HepG2 (cell line): ENCODE measurements around the gene RGR. TPM values are rescaled to one million over a fixed set of nuclear protein-coding genes. Genes with fewer than 3 reads are reported as not detected.

ENCODE experiments used
- ATAC-seq: fragments of 200-7000 bp; cut with Tn5 transposase; 3 replicates; pipeline ENCODE4 v1.9.1; 2020; ENCODE audit warnings: mild to moderate bottlenecking, moderate library complexity
- BruUV-seq: library from RNA; stranded (reverse); fragments of 400-500 nt; replicated peaks from 2 replicates; lab custom pipeline; 2021; lab: Mats Ljungman, UMichigan
- CTCF ChIA-PET: fragments of 300-600 bp; formaldehyde crosslinking; extraction: SDS; loops from one replicate; lab custom pipeline; 2021; ENCODE audit warnings: low total read pairs, inconsistent platforms, low intra/inter-chr PET ratio; lab: Yijun Ruan, JAX
- POLR2A ChIA-PET: fragments of 350-600 bp; sonication (Branson Sonifier 250); formaldehyde crosslinking; loops from one replicate; lab custom pipeline; 2020; ENCODE audit warnings: antibody characterized with exemption, inconsistent platforms; lab: Yijun Ruan, JAX
- DNase-seq: peaks from one replicate; pipeline ENCODE4 v3.0.0-alpha.2; 2015; ENCODE audit warnings: low spot score
- FAIRE-seq: peaks from 3 replicates; lab custom pipeline; 2011; peaks lifted over from hg19 to GRCh38; lab: Jason Lieb, UNC
- H2AFZ ChIP-seq: one replicate; pipeline ENCODE4 v1.6.1; 2011; ENCODE audit warnings: low read length, inconsistent platforms
- H3K27ac ChIP-seq: fragments of 300-600 bp; 3 replicates; pipeline ENCODE4 v1.8.0; 2011; ENCODE audit warnings: mixed run types, mild to moderate bottlenecking, mixed read lengths, low read length, inconsistent platforms; ENCODE audit not compliant: insufficient read depth; ENCODE audit errors: extremely low read length
- H3K27me3 ChIP-seq, 2 experiments: fragments of 200-600 bp in 1 of 2; 2 replicates in 1 of 2; 3 replicates in 1 of 2; pipeline versions ENCODE4 v1.6.0 to v1.8.0; 2011; ENCODE audit warnings: low read length in 2 of 2, mild to moderate bottlenecking in 2 of 2, moderate library complexity in 2 of 2, inconsistent platforms in 1 of 2; ENCODE audit not compliant: insufficient read depth in 2 of 2, control insufficient read depth in 1 of 2
- H3K36me3 ChIP-seq, 2 experiments: fragments of 200-600 bp in 1 of 2; replicated peaks in 1 of 2; 2 replicates in 1 of 2; 3 replicates in 1 of 2; pipeline versions ENCODE4 v1.5.1 to v1.8.0; 2011; ENCODE audit warnings: low read length in 2 of 2, inconsistent platforms in 1 of 2; ENCODE audit not compliant: insufficient read depth in 2 of 2, control insufficient read depth in 1 of 2
- H3K4me1 ChIP-seq: 2 replicates; pipeline ENCODE4 v1.5.1; 2012; ENCODE audit warnings: low read length, inconsistent platforms; ENCODE audit not compliant: insufficient read depth
- H3K4me2 ChIP-seq: 2 replicates; pipeline ENCODE4 v1.6.0; 2011; ENCODE audit warnings: low read depth, low read length, inconsistent platforms
- H3K4me3 ChIP-seq, 3 experiments: fragments of 200-600 bp in 1 of 3; sonication (generic), shearing (Covaris generic) in 1 of 3; replicated peaks in 1 of 3; 2 replicates each; pipeline ENCODE4 v1.5.1; 2011 to 2016; ENCODE audit warnings: low read length in 3 of 3, inconsistent platforms in 2 of 3, low read depth in 2 of 3, mild to moderate bottlenecking in 2 of 3, control low read depth in 1 of 3, mixed read lengths in 1 of 3; ENCODE audit not compliant: insufficient read depth in 1 of 3
- H3K79me2 ChIP-seq: one replicate; pipeline ENCODE4 v1.6.1; 2011; ENCODE audit warnings: low read length, inconsistent platforms; ENCODE audit not compliant: insufficient read depth
- H3K9ac ChIP-seq: 2 replicates; pipeline ENCODE4 v1.6.0; 2011; ENCODE audit warnings: mild to moderate bottlenecking, low read depth, low read length, inconsistent platforms; ENCODE audit not compliant: insufficient read depth
- H3K9me3 ChIP-seq: 2 replicates; pipeline ENCODE4 v1.5.1; 2012; ENCODE audit warnings: mild to moderate bottlenecking, low read length
- H4K20me1 ChIP-seq: 2 replicates; pipeline ENCODE4 v1.6.0; 2011; ENCODE audit warnings: inconsistent platforms, mild to moderate bottlenecking, low read length, moderate library complexity; ENCODE audit not compliant: insufficient read depth
- ARID2 ChIP-seq: sonication (generic); formaldehyde crosslinking; IDR thresholded peaks from 2 replicates; pipeline ENCODE4 v1.8.1; 2022; ENCODE audit warnings: mild to moderate bottlenecking, missing genetic modification reagents, borderline replicate concordance
- ATM ChIP-seq: fragments of 450-650 bp; IDR thresholded peaks from 2 replicates; pipeline ENCODE4 v1.7.1; 2017; ENCODE audit warnings: mild to moderate bottlenecking, borderline replicate concordance
- DNMT3B ChIP-seq: conservative IDR thresholded peaks from 2 replicates; pipeline ENCODE4 v1.6.1; 2016; ENCODE audit warnings: missing biosample characterization, control low read depth
- ETV5 ChIP-seq: IDR thresholded peaks from 2 replicates; pipeline ENCODE4 v1.6.1; 2018; ENCODE audit warnings: missing biosample characterization, missing genetic modification reagents, inconsistent platforms, borderline replicate concordance
- FOXA3 ChIP-seq: IDR thresholded peaks from 2 replicates; pipeline ENCODE4 v1.6.1; 2016; ENCODE audit warnings: missing genetic modification reagents, missing compliant biosample characterization
- GATAD2A ChIP-seq: IDR thresholded peaks from 2 replicates; pipeline ENCODE4 v1.6.1; 2016
- GPN1 ChIP-seq: sonication (generic); formaldehyde crosslinking; IDR thresholded peaks from 2 replicates; pipeline ENCODE4 v1.5.1; 2020; ENCODE audit warnings: missing genetic modification reagents, borderline replicate concordance
- HDAC6 ChIP-seq: fragments of 200-600 bp; sonication (generic); IDR thresholded peaks from 2 replicates; pipeline ENCODE4 v1.7.0; 2017; ENCODE audit warnings: mild to moderate bottlenecking, antibody characterized with exemption, low read length, low read depth
- HMG20A ChIP-seq: IDR thresholded peaks from 2 replicates; pipeline ENCODE4 v1.6.1; 2016; ENCODE audit warnings: borderline replicate concordance
- MAFK ChIP-seq, 2 experiments: IDR thresholded peaks in 1 of 2; conservative IDR thresholded peaks in 1 of 2; 2 replicates each; pipeline ENCODE4 v1.6.1; 2011; ENCODE audit warnings: improper control_type of control experiment in 2 of 2, low read length in 2 of 2
- RARA ChIP-seq: IDR thresholded peaks from 2 replicates; pipeline ENCODE4 v1.6.1; 2016; ENCODE audit warnings: missing genetic modification reagents, missing compliant biosample characterization
- SOX13 ChIP-seq, 3 experiments: fragments of 450-650 bp in 1 of 3; sonication (generic) in 1 of 3; formaldehyde crosslinking in 1 of 3; IDR thresholded peaks in 2 of 3; conservative IDR thresholded peaks in 1 of 3; 2 replicates each; pipeline versions ENCODE4 v1.5.0 to v1.6.1; 2016 to 2020; ENCODE audit warnings: antibody characterized with exemption in 1 of 3, mild to moderate bottlenecking in 1 of 3, missing compliant biosample characterization in 1 of 3, missing genetic modification reagents in 1 of 3, moderate library complexity in 1 of 3
- TOE1 ChIP-seq: sonication (generic); formaldehyde crosslinking; IDR thresholded peaks from 2 replicates; pipeline ENCODE4 v1.4.0; 2020; ENCODE audit warnings: mild to moderate bottlenecking, missing genetic modification reagents
- ZNF232 ChIP-seq: sonication (generic); formaldehyde crosslinking; IDR thresholded peaks from 2 replicates; pipeline ENCODE4 v1.4.0; 2020; ENCODE audit warnings: missing genetic modification reagents, borderline replicate concordance
- ZNF510 ChIP-seq: sonication (generic); formaldehyde crosslinking; IDR thresholded peaks from 2 replicates; pipeline ENCODE4 v1.4.0; 2020; ENCODE audit warnings: low read depth, mild to moderate bottlenecking, missing genetic modification reagents
- ZZZ3 ChIP-seq: sonication (generic); formaldehyde crosslinking; IDR thresholded peaks from 2 replicates; pipeline ENCODE4 v1.4.0; 2020; ENCODE audit warnings: missing genetic modification reagents, mild to moderate bottlenecking, borderline replicate concordance
- WGBS: methylation state at CpG from one replicate; pipeline ENCODE4 v1.1.6; 2017; ENCODE audit warnings: low lambda C conversion rate; 5-methylcytosine and 5-hydroxymethylcytosine counted together
- in situ Hi-C: cut with HindIII; loops from 2 replicates; pipeline ENCODE4 v1.10.0; 2017; ENCODE audit warnings: low pct_unique_long_range_greater_than_20kb; ENCODE audit not compliant: extremely low pct_ligation_motif_present
- intact Hi-C: fragments of 100-400 bp; cut with micrococcal nuclease; formaldehyde crosslinking; loops from one replicate; pipeline ENCODE4 v1.10.0; 2022; ENCODE audit not compliant: unreplicated experiment
- polyA plus RNA-seq, 8 experiments: library from polyadenylated mRNA; depleted of rRNA in 3 of 8; stranded (reverse) in 7 of 8; unstranded in 1 of 8; fragments of >200 nt; fragmentation: Illumina TruSeq in 4 of 8; extraction: Trizol in 4 of 8; gene quantifications; 2 replicates each; pipeline versions ENCODE4 v1.2.1 to v1.2.3, GENCODE V29; 2011 to 2016; ENCODE audit warnings: low read depth in 4 of 8, missing spikeins in 1 of 8, mixed read lengths in 1 of 8; ENCODE audit not compliant: insufficient read depth in 1 of 8
- total RNA-seq, 5 experiments: library from RNA; depleted of rRNA; stranded (reverse); fragments of >200 nt; fragmentation: Illumina TruSeq; extraction: Trizol; gene quantifications; 2 replicates each; pipeline ENCODE4 v1.2.3, GENCODE V29; 2016; ENCODE audit warnings: low read depth in 1 of 5
- TF ChIP-seq, protein P1 (sequence below): IDR thresholded peaks from 2 replicates; pipeline ENCODE4 v1.6.1; 2016; ENCODE audit warnings: control low read depth
- TF ChIP-seq, protein P2 (sequence below): sonication (generic); formaldehyde crosslinking; IDR thresholded peaks from 2 replicates; pipeline ENCODE4 v1.5.0; 2020; ENCODE audit warnings: missing genetic modification reagents
- TF ChIP-seq, protein P3 (sequence below): IDR thresholded peaks from 2 replicates; pipeline ENCODE4 v1.4.0; 2020; ENCODE audit warnings: mild to moderate bottlenecking, missing genetic modification reagents

Gene RGR
- total and polyA plus RNA-seq, 2 of the 13 experiments (the other 11 are each of a cell fraction or from before 2014, with no cell fraction given), result 0.69 to 0.71 TPM

DNA sequence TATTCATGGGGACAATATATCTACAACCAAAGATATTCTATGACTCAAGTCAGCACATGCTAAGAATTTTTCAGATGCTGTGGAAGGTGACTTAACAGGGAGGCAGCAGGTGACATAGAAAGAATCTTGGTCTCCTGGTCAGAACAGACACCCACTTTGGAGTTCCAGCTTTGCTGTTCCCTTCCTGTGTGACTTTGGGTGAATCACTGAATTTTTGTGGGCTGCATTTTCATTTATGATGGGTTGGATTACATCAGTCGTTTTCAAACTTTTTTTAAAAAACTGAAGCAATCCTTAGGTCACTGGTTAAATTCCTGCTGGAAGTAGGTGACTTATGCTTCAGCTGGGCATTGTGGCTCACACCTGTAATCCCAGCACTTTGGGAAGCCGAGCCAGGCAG, 24.9 kb downstream of the RGR start (continued):
- TF ChIP-seq DNMT3B (no peak), ATM (no peak), ZNF232 (CRISPR knock-in tag) (no peak), GPN1 (CRISPR knock-in tag) (no peak), TOE1 (CRISPR knock-in tag) (no peak), MAFK (conservative IDR thresholded peaks at IDR 0.05 in 1 of 2, IDR thresholded peaks at IDR 0.05 in 1 of 2; ENCODE audit: low read length in 2 of 2) (no peak)

DNA sequence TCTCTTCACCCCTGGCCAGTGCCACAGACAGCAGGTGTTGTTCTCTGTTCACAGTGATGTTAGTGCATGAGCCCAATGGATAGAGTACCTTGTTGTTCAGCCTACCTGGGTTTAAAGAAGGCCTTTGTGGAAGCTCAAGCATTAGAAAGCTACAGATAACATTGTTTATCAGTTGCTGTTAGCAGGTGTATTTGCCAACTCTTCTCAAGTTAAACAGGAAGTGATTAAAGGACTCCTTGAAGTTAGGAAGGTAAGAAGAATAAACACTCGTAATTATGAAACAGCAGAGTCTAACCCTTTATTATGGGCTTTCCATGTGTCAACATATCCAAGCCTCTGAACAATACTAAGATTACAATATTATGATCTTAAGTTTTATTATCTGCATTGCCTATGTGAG, 25.9 kb downstream of the RGR start:
- FAIRE-seq (no peak), DNase-seq (no peak), ATAC-seq (no peak)
- H3K9me3 ChIP-seq, result no peaks in the 10 kb centered on the region
- H3K4me3 ChIP-seq, result no peak overlapping the region
- intact Hi-C loops (loop anchor here (5.0 kb wide), 1 partner anchor 57 kb away; the partner anchor contains the start of gene CCSER2), in situ Hi-C loops (no loop called here)
- no peak overlapping the region for H3K27ac ChIP-seq
- H3K4me1 ChIP-seq, result peaks cover 14% of the 10 kb centered on the region; the same call in 1 of the 2 replicates
- H3K4me2 ChIP-seq, result no peak overlapping the region
- peaks cover 0 to 15% of the 10 kb centered on the region in 2 experiments; a peak in 1 of 5 replicates for H3K27me3 ChIP-seq
- ChIA-PET POLR2A (no interaction called here), CTCF (no interaction called here)
- no peaks in the 10 kb centered on the region for H3K36me3 ChIP-seq
- 0% methylated on average over 1 of the region's 1 CpG for WGBS
- H2AFZ ChIP-seq, result no peak overlapping the region
- H4K20me1 ChIP-seq, result no peaks in the 10 kb centered on the region; the same call in 1 of the 2 replicates
- no peak overlapping the region for H3K9ac ChIP-seq
- no TSS peak for BruUV-seq
- no peaks in the 10 kb centered on the region for H3K79me2 ChIP-seq
- TF ChIP-seq RARA (CRISPR knock-in tag), result peak; percentile 30; the same call in 1 of the 2 replicates
- TF ChIP-seq, protein P1, sequence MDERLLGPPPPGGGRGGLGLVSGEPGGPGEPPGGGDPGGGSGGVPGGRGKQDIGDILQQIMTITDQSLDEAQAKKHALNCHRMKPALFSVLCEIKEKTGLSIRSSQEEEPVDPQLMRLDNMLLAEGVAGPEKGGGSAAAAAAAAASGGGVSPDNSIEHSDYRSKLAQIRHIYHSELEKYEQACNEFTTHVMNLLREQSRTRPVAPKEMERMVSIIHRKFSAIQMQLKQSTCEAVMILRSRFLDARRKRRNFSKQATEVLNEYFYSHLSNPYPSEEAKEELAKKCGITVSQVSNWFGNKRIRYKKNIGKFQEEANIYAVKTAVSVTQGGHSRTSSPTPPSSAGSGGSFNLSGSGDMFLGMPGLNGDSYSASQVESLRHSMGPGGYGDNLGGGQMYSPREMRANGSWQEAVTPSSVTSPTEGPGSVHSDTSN, result no peak
- peak; percentile 11; the same call in 1 of the 2 replicates for TF ChIP-seq ETV5 (CRISPR knock-in tag)
- TF ChIP-seq, protein P2, sequence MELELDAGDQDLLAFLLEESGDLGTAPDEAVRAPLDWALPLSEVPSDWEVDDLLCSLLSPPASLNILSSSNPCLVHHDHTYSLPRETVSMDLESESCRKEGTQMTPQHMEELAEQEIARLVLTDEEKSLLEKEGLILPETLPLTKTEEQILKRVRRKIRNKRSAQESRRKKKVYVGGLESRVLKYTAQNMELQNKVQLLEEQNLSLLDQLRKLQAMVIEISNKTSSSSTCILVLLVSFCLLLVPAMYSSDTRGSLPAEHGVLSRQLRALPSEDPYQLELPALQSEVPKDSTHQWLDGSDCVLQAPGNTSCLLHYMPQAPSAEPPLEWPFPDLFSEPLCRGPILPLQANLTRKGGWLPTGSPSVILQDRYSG (CRISPR knock-in tag), result no peak
- TF ChIP-seq ZNF510, result no peak
- TF ChIP-seq SOX13 (IDR thresholded peaks at IDR 0.05), result no peak
- TF ChIP-seq SOX13 (CRISPR knock-in tag; conservative IDR thresholded peaks at IDR 0.05 in 1 of 2, IDR thresholded peaks at IDR 0.05 in 1 of 2), result peak in 1 of 2 experiments; percentile 61; a peak in 2 of 4 replicates
- TF ChIP-seq GATAD2A (CRISPR knock-in tag), result peak; percentile 33; the same call in 1 of the 2 replicates
- 0 out of 2 replicates have a peak, but pooled peaks have one; percentile 14 for TF ChIP-seq FOXA3 (CRISPR knock-in tag)
- peak; percentile 49; the same call in 1 of the 2 replicates for TF ChIP-seq HMG20A (CRISPR knock-in tag)
- no peak for TF ChIP-seq ARID2 (CRISPR knock-in tag)
- no peak for TF ChIP-seq ZZZ3 (CRISPR knock-in tag)
- TF ChIP-seq, protein P3, sequence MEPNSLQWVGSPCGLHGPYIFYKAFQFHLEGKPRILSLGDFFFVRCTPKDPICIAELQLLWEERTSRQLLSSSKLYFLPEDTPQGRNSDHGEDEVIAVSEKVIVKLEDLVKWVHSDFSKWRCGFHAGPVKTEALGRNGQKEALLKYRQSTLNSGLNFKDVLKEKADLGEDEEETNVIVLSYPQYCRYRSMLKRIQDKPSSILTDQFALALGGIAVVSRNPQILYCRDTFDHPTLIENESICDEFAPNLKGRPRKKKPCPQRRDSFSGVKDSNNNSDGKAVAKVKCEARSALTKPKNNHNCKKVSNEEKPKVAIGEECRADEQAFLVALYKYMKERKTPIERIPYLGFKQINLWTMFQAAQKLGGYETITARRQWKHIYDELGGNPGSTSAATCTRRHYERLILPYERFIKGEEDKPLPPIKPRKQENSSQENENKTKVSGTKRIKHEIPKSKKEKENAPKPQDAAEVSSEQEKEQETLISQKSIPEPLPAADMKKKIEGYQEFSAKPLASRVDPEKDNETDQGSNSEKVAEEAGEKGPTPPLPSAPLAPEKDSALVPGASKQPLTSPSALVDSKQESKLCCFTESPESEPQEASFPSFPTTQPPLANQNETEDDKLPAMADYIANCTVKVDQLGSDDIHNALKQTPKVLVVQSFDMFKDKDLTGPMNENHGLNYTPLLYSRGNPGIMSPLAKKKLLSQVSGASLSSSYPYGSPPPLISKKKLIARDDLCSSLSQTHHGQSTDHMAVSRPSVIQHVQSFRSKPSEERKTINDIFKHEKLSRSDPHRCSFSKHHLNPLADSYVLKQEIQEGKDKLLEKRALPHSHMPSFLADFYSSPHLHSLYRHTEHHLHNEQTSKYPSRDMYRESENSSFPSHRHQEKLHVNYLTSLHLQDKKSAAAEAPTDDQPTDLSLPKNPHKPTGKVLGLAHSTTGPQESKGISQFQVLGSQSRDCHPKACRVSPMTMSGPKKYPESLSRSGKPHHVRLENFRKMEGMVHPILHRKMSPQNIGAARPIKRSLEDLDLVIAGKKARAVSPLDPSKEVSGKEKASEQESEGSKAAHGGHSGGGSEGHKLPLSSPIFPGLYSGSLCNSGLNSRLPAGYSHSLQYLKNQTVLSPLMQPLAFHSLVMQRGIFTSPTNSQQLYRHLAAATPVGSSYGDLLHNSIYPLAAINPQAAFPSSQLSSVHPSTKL (CRISPR knock-in tag), result peak; percentile 38; the same call in 1 of the 2 replicates
- TF ChIP-seq HDAC6, result no peak
